Measurements from ENCODE around the gene BYSL.

DNA sequence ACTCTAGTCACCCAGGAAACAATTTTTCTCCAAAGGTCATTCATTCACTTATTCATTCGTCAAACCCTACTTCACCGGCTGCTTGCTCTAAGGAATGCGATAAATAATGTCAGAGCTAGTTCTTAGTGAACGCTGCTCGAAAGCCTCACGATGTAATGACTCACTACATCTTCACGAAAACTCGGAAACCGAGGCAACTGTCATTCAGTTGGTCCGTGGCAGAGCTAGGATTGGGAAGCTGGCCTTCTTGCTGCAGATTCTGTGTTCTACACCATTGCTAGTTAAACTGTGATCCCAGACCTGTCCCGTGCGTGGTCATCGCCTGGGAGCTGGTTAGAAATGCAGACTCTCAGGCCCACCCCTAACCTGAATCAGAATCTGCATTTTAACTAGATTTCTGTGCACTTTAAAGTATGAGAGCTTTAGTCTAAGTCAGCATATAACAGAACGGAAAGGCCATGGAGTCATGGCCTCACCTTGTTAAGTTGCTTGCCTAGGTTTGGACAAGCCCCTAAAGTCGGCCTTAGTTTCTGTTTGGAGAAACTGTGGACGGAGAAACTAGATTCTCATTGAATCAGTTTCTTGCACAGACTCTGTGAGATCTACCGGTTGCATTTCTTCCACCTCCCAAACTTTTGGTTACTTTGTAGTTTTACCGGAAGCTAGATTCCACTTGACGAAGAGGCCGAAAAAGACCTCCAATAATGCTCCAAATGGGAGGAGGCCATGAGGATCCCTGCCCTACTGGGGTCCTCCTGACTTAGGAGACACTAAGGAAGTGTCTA is 21.0 kb downstream of the BYSL start:
- no peak for TF ChIP-seq FOS (IDR thresholded peaks at IDR 0.05; ENCODE audit: borderline replicate concordance, extremely low read depth, insufficient read length)
- TF ChIP-seq, protein P1, sequence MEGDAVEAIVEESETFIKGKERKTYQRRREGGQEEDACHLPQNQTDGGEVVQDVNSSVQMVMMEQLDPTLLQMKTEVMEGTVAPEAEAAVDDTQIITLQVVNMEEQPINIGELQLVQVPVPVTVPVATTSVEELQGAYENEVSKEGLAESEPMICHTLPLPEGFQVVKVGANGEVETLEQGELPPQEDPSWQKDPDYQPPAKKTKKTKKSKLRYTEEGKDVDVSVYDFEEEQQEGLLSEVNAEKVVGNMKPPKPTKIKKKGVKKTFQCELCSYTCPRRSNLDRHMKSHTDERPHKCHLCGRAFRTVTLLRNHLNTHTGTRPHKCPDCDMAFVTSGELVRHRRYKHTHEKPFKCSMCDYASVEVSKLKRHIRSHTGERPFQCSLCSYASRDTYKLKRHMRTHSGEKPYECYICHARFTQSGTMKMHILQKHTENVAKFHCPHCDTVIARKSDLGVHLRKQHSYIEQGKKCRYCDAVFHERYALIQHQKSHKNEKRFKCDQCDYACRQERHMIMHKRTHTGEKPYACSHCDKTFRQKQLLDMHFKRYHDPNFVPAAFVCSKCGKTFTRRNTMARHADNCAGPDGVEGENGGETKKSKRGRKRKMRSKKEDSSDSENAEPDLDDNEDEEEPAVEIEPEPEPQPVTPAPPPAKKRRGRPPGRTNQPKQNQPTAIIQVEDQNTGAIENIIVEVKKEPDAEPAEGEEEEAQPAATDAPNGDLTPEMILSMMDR (IDR thresholded peaks at IDR 0.05 in 2 of 3, conservative IDR thresholded peaks at IDR 0.05 in 1 of 3; ENCODE audit: control insufficient read depth in 2 of 3, extremely low read depth in 1 of 3, insufficient read depth in 1 of 3, low read depth in 3 of 3, low read length in 3 of 3) = no peak

Data from GM12878 (cell line).